HG03520 (cell line): Measurements from ENCODE around the gene FRMD4A.

Experiments
- ATAC-seq: cut with Tn5 transposase; IDR thresholded peaks from one replicate; pipeline ENCODE4 v1.9.1; 2021; ENCODE audit warnings: mild to moderate bottlenecking, moderate library complexity; ENCODE audit not compliant: unreplicated experiment

FRMD4A gene

DNA sequence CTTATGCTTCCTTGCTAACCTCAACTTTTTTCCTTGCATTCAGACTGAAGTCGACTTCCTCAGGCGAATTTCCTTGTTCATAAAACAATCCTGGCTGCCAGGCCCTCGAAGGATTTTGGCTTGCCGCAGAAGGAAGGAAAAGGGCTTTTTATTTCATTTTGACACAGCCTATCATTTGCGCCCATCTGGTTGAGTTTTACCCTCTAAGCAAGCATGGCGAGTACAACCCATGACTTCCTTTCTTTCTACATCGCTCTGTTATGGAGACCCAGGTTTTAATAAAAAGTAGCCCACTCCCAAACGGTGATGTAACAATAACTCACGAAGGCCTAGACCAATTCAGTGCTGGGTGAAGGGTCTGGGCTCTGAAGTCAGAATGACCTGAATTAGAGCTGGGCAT, 634.7 kb downstream of the FRMD4A start:
- ATAC-seq: no peak

DNA sequence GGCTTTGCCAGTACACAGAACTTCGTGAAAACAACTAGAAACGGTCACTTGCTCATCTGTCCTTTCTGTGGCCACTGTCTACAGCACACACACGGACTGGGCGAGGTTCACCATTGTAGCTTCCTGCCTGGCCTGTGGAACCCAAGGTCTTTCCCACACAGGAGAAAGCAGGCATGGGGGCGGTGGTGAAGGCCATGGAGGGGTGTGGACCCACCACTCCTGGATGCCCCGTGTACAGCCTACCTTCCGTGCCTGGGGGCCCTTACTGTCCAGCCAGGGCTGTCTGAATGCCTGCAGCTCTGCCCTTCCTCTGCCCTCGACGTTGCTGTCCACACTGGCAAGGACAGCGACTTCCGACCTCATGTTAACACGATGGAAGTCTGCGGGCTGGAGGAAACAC, 635.1 kb downstream of the FRMD4A start:
- ATAC-seq: no peak

DNA sequence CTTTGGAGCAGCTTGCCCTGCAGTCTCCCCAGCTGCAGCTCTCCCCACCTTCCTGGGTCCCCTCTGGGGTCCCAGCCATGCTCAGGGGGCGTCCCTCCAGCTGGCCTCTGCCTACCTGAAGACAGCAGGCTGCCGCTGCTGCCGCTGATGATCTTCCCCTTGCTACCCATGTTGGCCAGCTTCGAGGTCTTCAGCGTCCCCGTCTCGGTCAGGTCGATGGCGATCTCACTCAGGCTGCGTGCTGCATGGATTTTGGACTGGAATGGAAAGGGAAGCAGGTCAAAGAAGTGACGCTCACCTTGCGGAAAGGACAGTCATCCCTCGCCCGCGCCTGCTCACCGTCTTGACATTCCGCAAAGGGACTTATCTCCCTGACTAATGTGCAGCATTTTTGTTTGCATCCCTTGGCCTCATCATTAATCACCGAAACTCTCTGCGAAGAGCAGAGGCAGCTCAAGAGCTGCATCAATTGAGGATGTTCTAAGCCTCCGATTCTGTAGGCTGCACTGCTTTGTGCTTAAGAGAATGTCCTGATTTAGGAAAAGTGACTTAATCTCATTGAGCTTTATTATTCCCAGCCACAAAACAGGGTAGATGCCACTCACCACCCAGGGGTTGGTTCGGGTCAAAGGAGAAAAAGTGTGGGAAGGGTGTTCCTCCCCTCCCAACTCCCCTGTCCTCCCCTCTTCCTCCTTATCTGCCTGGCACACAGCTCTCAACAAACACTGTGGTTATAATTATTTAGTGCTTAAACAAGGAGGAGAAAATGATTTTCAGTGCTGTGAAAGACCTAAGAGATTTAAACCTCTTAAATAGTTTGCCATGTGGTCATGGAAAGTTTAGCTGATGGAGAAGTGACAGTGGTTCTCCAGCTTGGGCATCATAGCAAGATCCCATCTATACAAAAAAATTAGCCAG, 636.7 kb downstream of the FRMD4A start:
- no peak for ATAC-seq

DNA sequence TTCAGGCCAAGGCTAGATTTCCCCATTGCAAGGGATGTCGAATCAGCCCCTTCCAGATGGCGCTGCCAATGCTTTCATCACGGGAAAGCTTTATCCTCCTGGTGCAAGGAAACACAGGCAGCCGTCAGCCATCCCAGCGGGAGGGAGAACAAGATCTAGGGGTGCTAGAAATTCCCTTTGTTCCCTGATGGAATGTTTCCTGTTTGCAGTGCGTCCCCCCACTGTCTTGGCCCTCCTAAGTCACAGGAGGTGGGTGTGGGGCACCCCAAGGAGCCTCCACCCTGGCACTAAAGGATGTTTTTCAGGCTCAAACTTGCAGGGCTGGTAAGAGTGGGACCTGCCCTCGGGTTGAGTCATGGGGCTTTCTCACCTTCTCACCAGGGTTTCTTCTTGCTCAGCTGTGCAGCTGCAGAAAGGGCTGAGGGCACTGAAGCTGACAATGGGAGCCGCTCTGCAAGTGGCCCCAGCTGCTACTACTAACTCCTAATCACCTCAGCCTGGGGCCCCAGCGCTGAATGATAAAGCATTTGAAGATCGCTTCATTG, 640.4 kb downstream of the FRMD4A start:
- ATAC-seq: peak; percentile 65

DNA sequence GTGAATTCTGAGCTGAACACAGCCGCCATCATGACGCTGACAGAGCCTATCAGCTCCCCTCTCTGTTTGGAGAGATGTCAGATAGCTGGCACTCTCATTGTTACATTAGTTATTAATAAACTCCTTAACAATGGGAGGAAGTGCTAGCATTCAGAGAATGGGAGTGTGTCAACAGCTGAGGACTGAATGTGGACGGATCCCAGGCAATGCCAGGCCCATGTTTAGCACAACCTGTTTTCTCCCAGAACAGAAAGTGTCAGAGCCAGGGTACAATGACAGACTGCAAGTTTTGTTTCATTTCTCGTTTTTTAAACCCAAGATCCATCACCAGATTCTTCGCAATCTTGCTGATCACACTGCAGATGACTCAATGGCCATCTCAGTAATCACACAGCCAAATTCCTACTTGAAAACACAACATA, 644.4 kb downstream of the FRMD4A start:
- ATAC-seq: no peak

DNA sequence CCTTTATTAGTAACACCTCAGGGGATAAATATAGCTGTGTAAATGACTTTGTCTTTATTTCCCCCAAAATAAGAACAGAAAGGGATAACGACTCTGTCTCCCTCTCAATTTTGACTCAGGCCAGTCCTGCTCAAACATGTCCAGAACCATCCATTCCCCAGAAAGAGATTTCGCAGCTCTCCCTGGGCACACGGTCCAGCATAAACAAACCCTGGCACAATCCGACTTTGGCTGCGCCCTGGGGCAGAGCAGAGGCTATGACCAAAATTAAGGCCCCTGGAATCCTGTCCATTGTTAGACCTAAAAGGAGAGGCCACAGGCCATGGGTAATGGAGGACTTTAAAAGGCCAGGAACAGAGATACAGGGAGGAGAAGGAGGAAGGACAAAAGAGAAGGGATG, 644.8 kb downstream of the FRMD4A start:
- no peak for ATAC-seq

DNA sequence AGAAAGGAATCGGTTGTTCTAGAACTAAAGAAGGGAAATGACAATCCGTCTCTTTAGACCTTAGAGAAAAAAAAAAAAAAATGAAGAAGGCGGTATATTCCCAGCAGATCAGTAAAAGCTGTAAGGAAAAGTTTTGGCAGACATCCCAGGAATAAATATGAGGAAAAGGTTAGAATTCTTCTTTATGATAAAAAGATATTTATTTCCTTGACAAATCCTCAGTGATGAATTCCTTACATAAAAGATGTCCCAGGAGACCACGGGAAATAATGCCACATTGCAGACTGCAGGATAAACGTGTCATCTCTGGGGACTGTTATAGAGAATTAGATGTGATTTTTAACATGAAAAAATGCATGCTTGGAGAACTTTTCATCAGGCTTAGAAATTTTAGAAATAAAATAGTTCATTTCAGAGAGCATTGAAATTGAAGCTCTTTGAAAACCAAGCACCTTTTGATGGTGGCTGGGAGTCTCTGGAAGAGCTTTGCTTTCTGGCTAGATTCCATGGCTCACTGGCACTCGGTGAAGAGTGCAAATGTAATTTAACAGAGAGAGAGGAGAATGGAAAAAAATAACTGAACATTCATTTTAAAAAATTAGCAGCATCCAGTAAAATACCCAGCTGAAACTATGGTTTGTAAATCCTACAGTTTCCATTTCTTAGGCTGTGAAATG, 645.8 kb downstream of the FRMD4A start:
- no peak for ATAC-seq

DNA sequence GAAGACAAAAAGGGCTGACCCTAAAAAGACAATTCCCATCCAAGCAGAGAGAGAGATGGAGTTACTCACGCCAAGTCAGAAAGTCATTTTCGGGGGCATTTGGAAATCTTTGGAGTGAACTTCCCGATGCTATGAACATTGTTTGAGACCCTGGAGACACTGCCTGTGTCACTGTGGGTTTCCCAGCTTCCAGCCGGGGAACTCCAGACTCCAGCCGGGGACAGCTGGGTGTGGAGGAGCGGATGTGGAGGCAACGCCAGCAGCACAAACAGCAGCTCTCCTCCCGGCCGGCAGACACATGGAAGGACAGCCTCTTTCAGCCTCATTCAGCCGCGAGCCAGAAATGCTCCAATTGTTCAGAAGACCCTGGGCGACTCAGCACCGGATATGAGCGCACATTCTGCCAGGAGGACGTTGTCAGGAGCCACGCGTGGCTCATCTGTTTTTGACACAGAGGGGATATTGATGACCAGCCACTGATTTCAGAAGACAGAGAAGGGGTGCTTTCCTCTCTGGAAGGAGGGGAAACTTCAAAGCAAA, 646.4 kb downstream of the FRMD4A start:
- ATAC-seq: no peak

DNA sequence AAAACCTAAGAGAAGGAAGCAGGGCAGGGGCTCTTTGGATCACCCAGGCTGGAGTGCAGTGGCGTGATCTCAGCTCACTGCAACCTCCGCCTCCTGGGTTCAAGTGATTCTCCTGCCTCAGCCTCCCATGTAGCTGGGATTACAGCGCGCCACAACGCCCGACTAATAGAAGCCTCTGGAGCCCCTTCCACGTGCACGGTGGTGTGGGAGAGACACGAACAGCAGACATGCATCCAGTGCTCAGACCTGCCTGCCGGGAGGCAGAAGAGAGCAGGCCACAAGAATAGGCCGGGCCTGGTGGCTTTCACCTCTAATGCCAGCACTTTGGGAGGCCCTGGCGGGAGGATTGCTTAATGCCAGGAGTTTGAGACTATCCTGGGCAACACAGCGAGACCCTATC, 647.7 kb downstream of the FRMD4A start:
- no peak for ATAC-seq

DNA sequence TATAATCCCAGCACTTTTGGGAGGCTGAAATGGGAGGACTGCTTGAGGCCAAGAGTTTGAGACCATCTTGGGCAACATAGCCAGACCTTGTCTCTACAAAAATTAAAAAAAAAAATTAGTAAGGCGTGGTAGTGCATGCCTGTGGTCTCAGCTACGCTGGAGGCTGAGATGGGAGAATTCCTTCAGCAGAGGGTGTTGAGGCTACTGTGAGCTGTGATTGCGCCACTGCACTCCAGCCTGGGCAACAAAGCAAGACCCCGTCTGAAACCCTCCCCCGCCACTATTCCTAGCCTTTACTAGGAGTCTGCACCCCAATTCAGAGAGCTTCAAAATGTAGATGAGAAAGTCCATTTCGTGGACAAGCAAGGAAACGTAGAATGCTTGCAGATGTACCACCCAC, 648.8 kb downstream of the FRMD4A start:
- ATAC-seq: no peak

DNA sequence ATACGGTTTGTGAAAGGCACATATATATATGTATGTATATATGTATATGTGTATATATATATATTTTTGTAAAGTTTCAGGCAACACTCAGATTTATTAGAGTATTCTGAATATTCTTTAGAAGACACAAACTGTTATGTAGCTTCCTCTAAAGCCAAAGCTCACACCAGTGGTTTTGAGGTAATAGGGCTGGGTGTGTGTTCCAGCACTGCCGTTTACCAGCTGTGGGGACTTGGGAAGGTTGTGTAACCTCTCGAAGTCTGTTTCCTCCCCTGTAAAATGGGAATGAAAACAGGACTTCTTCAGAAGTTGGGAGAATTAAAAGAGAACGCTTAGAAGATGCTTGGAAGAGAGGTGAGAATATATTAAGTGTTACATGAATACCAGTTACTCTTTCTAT, 649.2 kb downstream of the FRMD4A start:
- ATAC-seq: no peak

DNA sequence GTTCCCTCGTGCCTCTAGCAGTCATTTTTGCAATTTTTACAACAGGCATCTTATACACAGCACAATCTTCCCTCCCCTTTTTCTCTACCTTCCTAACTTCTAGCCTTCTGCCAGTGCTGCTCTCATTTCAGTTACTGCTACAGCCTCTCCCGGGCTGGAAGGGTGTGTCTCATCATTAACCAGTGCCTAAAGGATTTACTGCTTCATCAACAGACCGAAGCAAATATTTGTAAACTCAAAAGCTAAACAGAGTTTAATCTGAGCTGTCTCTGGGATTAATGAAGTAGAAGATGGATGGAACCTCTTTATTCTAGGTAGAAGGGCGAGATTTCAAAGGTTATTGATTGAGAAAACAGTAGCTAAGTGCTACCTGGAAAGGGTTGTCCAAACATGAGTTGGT, 649.6 kb downstream of the FRMD4A start:
- no peak for ATAC-seq

DNA sequence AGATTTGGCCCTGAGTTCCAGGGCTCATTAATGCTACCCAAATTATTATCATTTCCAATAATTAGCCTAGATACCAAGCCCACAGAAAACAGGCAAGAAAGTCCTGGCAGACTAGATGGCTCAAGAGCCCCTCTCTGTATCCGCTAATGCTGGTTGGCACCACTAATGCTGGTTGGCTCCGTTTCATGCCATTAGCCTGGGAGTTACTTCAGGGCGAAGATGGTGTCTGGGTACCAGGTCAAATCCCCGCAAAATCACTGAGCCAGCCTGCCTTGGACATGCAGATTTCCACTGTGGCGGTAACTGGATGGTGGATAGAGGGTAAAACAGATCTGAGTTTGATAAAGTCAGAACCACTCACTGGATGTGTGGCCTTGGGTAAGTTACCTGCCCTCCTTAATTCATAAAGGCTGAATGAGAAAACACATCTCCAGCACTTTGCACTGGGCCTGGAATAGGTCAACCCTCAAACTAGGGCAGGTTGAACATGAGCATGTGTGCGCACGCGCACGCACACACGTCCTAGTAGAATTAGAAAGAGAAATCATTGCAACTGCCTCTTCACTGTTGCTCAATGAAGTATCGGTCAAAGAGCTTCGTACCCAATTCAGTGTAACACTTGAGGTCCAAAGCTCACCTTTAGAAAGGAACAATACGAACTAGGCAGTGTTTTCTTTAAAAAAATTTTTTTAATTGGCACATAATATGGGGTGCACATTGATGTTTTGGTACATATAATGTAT, 652.5 kb downstream of the FRMD4A start:
- no peak for ATAC-seq

DNA sequence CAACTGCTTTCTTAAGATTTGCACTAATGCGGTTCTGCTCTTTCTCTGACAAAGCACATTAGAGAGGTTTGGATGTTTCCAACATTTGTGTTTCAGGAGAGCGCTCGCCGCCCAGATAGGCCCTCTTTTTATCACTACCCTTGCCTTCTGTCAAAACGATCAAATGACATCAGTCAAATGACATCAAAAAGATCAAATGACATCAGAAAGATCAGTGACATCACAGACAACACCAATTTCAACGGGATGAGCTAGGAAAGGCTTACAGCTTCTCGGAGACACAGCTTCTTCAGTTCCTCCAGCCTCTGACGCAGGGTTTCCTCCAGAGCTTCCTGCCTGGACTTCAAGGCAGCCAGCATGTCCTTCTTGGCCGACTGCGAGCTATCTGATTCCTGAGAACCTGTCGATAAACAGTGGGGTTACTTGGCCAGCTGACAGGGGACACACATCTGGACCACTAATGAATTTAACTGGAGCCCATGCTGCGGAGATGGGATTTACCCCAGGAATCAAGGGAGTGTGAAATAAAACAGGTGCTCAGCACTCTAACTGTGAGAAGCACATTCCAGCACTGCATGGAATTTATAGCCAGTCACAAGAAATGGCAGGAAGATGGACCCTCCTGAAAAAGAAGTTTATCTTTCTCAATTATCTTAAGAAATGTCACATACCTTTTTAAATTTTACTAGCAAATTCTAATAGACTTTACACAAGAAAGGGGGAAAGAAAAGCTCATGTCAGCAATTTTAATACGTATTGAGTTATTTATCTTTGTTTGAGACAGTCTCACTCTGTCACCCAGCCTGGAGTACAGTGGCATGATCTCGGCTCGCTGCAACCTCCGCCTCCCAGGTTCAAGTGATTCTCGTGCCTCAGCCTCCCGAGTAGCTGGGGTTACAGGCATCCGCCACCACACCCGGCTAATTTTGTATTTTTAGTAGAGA, 655.8 kb downstream of the FRMD4A start:
- no peak for ATAC-seq

DNA sequence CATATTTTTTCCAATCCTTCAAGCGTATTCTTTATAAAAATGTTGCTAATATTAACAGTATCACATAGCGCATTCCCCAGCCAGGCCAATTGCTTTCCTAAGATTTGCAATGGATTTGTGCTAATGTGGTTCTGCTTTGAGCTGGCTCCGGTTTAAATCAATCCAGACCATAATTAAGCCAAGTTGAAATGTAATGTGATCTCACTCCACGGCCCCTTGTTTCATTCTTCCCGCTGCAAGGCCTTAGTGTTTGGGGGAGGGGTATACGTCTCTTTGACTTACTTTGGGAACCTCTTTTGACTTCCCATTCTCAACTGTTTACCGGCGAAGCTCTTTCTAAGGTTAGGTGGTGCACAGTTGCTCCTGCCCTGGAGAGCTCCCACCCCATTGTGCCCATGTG, 657.6 kb downstream of the FRMD4A start:
- no peak for ATAC-seq

DNA sequence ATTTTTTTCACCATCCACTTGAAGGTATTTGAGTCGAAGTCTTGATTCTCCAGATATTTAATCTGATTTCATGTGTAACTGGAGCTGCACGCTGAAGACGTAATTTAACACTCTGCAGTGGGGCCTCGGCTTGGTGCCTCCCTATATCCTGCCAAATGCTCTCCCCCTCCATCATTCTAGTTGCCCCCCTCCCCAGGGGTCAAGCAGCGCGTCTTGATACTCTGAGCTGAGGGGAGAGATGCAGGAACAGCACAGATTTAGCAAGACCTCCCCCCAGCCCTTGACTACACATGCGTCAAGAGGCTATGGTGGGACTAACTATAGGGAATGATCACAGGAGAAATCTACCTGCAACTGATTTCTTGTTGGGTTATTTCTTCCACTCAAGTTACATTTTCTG, 658.2 kb downstream of the FRMD4A start:
- no peak for ATAC-seq

DNA sequence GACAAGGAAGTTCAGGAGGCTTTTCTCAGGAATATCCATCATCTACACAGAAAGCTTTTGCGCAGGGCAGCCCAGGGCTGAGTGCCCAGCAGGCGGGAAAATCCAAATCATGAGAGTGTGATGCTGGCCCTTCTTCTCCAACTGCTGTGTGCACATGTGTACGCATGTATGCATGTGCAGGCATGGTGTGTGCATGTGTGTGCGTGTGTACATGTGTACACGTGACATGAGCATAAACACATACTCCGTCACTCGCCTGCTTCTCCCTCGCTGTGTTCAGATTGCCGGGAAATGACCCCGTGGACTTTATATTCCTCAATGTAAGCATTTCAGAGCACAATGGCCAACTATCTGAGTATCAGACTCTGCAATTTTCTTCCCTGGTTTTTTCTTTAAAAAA, 658.8 kb downstream of the FRMD4A start:
- no peak for ATAC-seq

DNA sequence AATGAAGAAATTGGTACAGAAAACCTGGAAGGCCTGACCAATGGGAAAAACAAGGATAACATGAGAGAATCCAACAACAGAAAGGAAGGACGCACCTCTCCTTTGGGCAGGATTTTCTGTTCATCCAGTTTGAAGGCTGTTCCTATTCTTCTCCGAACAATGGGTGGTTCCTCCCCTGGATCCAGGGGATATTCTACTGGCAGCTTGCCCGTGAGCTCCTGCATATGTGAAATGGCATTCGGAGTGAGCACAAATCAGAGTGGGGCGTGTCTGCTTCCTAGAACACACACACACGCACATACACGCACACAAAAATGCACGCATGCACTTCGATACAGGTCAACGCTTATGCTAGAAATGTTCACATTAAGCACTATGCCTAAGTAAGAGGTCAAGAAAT, 660.4 kb downstream of the FRMD4A start:
- no peak for ATAC-seq

DNA sequence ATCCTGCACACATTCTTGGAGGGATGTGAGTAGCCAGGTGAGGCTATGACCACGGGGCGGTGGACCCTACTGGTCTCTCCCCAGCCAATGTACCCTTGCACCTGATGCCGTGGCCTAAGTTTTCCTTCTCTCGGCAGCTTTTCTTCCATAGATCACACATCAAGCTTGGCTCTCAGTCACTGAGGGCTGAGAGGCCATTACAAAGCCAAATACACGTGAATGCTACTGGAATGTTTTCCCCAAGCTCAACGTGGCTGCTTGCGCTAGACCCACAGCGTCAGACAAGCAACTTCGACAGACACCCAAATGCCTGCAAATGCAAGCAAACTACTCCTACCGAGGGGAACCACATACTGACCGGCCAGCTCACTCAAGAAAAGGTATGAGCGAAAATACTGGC, 660.8 kb downstream of the FRMD4A start:
- no peak for ATAC-seq
